Peyer's patch (tissue), 4 donors: ENCODE measurements around the gene ZFPL1.
A peak's percentile ranks its signal among the peaks of the same experiment; 100 is the strongest.

Experiments used
- POLR2A ChIP-seq, 2 donors: fragments of 450-650 bp; IDR thresholded peaks; one replicate each; pipeline ENCODE4 v1.5.1; 2017; ENCODE audit warnings: antibody characterized with exemption in 2 of 2, mild to moderate bottlenecking in 2 of 2, moderate library complexity in 2 of 2
- TF ChIP-seq, protein P1 (sequence below), 6 experiments: fragments of 450-650 bp in 4 of 6; fragments of 200-600 bp in 2 of 6; sonication (generic) in 1 of 6; IDR thresholded peaks; one replicate each; pipeline ENCODE4 v1.5.1; 2017 to 2019; ENCODE audit warnings: antibody characterized with exemption in 6 of 6, mild to moderate bottlenecking in 3 of 6, moderate library complexity in 1 of 6

DNA sequence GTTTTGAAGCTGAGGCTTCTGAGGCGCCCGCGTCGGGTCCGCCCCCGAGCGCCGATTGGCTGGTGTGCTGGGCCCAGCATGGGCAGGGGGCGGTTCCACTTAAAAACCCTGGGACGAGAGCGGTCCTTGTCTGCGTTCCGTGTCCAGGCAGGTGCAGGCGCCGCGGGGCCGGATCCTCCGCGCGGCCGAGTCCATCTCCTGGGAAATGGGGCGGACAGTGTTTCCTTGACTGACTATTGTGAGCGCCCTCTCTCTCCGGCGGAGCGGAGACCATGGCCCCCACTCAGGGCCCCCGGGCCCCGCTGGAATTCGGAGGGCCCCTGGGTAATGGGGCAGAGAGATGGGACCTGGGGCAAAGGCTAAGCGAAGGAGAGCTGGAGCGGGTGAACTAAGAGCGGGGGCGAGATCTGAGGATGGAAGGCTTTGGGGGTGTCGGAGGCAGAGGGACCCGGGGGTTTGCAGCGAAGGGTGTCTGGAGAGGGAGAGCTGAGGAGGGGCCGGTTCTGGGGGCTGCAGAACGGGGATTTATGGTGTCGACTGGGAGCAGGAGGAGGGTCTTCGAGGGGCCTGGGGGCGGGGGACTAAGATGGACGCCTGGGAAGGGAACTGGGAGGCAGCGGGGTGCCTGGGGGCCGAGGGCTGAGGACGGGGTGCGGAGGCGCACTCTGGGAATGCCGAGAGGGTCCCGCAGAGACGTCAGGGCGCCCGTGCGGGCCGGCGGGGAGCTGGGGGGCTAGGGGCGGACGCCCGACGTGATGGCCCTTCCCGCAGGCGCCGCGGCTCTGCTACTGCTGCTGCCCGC is 27.9 kb downstream of the ZFPL1 start, which contains the start of gene TM7SF2:
- TF ChIP-seq, protein P1, sequence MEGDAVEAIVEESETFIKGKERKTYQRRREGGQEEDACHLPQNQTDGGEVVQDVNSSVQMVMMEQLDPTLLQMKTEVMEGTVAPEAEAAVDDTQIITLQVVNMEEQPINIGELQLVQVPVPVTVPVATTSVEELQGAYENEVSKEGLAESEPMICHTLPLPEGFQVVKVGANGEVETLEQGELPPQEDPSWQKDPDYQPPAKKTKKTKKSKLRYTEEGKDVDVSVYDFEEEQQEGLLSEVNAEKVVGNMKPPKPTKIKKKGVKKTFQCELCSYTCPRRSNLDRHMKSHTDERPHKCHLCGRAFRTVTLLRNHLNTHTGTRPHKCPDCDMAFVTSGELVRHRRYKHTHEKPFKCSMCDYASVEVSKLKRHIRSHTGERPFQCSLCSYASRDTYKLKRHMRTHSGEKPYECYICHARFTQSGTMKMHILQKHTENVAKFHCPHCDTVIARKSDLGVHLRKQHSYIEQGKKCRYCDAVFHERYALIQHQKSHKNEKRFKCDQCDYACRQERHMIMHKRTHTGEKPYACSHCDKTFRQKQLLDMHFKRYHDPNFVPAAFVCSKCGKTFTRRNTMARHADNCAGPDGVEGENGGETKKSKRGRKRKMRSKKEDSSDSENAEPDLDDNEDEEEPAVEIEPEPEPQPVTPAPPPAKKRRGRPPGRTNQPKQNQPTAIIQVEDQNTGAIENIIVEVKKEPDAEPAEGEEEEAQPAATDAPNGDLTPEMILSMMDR (IDR thresholded peaks at IDR 0.05) = peak in 1 of 6 experiments; percentile 1
- TF ChIP-seq POLR2A (IDR thresholded peaks at IDR 0.05) = peak; percentile 92 to 96
